ENCODE results near the gene SLC39A7.

Gene SLC39A7

DNA sequence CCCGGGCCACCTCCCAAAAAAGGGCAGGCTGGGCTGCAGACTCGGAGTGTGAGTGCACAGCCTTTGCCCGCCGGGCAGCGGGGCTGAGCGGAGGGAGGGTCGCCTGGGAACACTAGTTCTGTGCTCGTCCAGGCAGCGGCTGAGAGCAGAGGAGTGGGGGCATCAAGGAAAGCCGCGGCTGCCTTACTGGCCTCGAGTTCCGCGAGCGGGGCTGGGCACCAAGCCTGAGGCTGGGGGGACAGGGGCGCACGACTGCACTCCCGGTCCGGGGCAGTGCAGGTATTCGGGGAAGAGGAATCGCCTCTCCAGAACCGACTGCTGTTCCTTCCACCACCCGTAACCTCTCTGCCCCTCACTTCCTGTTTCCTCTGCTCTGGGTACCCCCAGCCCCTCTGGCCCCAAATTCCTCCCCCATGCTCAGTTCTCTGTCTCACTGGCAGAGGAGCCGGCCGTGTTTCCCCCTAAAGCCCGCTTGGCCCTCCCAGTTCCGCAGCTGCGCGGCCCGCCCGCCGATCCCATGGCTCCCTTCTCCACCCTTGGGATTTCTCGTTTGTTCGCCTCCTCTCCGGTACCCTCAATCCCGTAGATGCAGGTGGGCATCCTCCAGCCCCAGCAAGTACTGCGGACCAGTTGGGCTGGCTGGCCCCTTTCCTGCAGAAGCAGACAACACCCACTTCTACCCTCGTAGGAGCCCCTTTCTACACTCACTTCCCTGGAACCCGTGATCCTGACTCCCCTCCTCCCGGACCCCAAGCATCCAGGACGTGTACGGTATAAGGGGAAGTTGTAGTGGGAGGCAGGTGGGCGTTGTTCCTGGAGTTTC is 12.7 kb downstream of the SLC39A7 start:
- TF ChIP-seq CTCF (IDR thresholded peaks at IDR 0.05; ENCODE audit: low read depth, low read length), result no peak
- Histone ChIP-seq H3K4me1 (ENCODE audit: low read length) (peaks cover 19% of the 10 kb centered on the region), H3K9ac (ENCODE audit: low read length) (peak overlapping the region; percentile 53), H3K4me3 (ENCODE audit: low read length) (peak overlapping the region; percentile 75), H4K20me1 (ENCODE audit: insufficient read depth, low read length) (no peaks in the 10 kb centered on the region; the same call in 1 of the 2 replicates), H3K27ac (ENCODE audit: low read length) (no peak overlapping the region), H3K36me3 (replicated peaks; ENCODE audit: low read depth, low read length) (peaks cover 3% of the 10 kb centered on the region), H2AFZ (ENCODE audit: low read depth, low read length) (peak overlapping the region; percentile 58), H3K4me2 (ENCODE audit: low read length) (peak overlapping the region; percentile 86), H3K27me3 (ENCODE audit: low read depth, low read length) (0 out of 2 replicates have a peak, but pooled peaks cover 4% of the 10 kb centered on the region), H3K79me2 (ENCODE audit: low read length) (no peaks in the 10 kb centered on the region), H3K9me3 (ENCODE audit: insufficient read depth, low read length) (no peaks in the 10 kb centered on the region)

DNA sequence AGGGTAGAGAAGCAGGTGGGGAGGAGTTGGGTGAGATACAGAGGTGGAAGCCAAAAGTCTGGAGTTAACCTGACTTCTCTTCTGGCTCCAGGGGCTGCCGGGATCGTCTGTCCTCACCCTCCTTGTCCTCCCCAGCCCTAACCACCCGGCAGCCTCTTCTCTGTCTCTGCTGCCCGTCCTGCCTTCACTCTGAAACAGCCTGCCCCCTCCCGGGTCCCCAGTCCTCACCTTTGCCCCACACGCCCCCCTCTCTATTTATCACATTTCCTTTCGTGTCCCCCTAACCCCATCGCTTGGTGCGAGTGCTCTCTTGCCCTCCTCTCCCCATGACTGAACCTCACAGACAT is 13.3 kb downstream of the SLC39A7 start:
- Histone ChIP-seq H3K4me2 (ENCODE audit: low read length) (peak overlapping the region; percentile 86), H3K9me3 (ENCODE audit: insufficient read depth, low read length) (no peaks in the 10 kb centered on the region), H2AFZ (ENCODE audit: low read depth, low read length) (no peak overlapping the region), H3K27me3 (ENCODE audit: low read depth, low read length) (0 out of 2 replicates have a peak, but pooled peaks cover 4% of the 10 kb centered on the region), H3K4me1 (ENCODE audit: low read length) (peaks cover 17% of the 10 kb centered on the region), H3K9ac (ENCODE audit: low read length) (no peak overlapping the region), H3K36me3 (replicated peaks; ENCODE audit: low read depth, low read length) (peaks cover 3% of the 10 kb centered on the region), H3K4me3 (ENCODE audit: low read length) (peak overlapping the region; percentile 75), H3K27ac (ENCODE audit: low read length) (no peak overlapping the region), H4K20me1 (ENCODE audit: insufficient read depth, low read length) (no peaks in the 10 kb centered on the region; the same call in 1 of the 2 replicates), H3K79me2 (ENCODE audit: low read length) (no peaks in the 10 kb centered on the region)
- TF ChIP-seq EZH2phosphoT487 (IDR thresholded peaks at IDR 0.05; ENCODE audit: low read depth), result no peak
- no peak for TF ChIP-seq CTCF (IDR thresholded peaks at IDR 0.05; ENCODE audit: low read depth, low read length)

DNA sequence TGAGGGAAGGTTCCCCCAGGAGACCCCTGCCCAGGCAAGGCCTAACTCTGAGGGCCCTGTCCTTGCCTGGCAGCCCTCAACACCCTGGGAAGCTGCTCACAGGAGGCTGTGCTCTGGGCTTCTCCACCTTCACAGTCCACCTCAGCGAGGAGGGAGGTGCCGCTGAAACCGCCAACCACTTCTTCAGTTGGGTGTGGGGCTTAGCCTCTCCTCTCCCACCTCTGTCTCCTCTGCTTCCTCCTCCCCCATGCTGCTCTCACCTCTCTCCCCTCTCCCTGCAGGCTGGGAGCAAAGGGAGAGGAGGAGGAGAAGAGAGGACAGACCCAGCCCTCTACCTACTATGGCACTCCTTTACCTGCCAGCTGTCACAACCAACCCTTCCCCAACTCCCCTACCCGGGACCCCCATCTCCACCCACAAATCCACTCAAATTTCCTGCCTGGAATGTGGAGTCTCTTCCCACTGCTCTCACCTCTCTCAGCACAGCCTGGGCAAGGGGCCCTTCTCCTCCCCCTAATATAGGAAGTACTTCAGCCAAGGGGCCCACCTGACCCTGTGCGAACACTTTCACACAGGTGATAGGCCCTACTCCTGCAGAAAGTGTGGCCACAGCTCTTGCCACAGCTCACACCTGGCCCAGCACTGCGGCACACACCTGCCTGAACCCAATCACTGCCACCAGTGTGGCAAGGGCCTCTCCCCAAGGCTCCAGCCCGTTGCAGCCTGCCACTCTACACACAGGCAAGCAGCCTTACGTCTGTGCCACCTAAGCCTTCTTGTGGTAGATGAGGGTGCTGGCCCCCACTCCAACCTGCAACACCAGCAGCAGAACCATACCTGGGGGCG is 14.8 kb downstream of the SLC39A7 start:
- H2AFZ ChIP-seq (ENCODE audit: low read depth, low read length), result no peak overlapping the region
- no peaks in the 10 kb centered on the region for H3K9me3 ChIP-seq (ENCODE audit: insufficient read depth, low read length)
- no peak overlapping the region for H3K4me2 ChIP-seq (ENCODE audit: low read length)
- peaks cover 13% of the 10 kb centered on the region for H3K4me1 ChIP-seq (ENCODE audit: low read length)
- H3K27ac ChIP-seq (ENCODE audit: low read length), result no peak overlapping the region
- no peak overlapping the region for H3K9ac ChIP-seq (ENCODE audit: low read length)
- H4K20me1 ChIP-seq (ENCODE audit: insufficient read depth, low read length), result no peaks in the 10 kb centered on the region
- TF ChIP-seq EZH2phosphoT487 (IDR thresholded peaks at IDR 0.05; ENCODE audit: low read depth), result no peak
- TF ChIP-seq CTCF (IDR thresholded peaks at IDR 0.05; ENCODE audit: low read depth, low read length), result no peak
- 0 out of 2 replicates have a peak, but pooled peaks cover 4% of the 10 kb centered on the region for H3K27me3 ChIP-seq (ENCODE audit: low read depth, low read length)
- no peak overlapping the region for H3K4me3 ChIP-seq (ENCODE audit: low read length)
- H3K79me2 ChIP-seq (ENCODE audit: low read length), result no peaks in the 10 kb centered on the region
- H3K36me3 ChIP-seq (replicated peaks; ENCODE audit: low read depth, low read length), result no peaks in the 10 kb centered on the region

DNA sequence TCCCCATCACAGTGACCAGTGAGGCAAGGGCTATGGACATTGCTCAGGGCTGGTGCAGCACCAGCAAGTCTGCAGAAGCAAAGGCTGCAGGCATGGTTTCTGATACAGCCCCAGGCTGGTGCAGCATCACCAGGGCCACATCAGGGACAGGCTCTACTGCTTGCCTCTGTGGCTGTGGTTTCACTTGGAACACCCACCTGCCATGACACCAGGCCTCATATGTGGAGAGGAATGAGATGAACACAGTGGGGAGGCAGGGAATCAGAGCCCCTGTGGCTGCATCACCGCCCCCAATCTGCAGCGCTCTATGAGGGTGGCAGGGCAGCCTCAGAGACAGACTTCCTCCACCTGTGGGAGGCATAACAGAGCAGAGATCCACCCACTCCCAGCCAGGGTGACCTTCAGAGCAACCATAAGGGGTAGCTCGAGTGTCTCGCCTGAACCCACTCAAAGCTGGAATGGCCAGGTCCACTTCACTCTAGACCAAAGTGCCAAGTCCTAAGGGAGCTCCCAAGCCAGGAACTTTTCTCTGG is 15.5 kb downstream of the SLC39A7 start:
- H2AFZ ChIP-seq (ENCODE audit: low read depth, low read length), result no peak overlapping the region
- no peak overlapping the region for H3K4me3 ChIP-seq (ENCODE audit: low read length)
- H3K79me2 ChIP-seq (ENCODE audit: low read length), result no peaks in the 10 kb centered on the region
- H3K4me1 ChIP-seq (ENCODE audit: low read length), result peaks cover 13% of the 10 kb centered on the region
- H3K27me3 ChIP-seq (ENCODE audit: low read depth, low read length), result peaks cover 4% of the 10 kb centered on the region; the same call in 1 of the 2 replicates
- no peaks in the 10 kb centered on the region for H3K36me3 ChIP-seq (replicated peaks; ENCODE audit: low read depth, low read length)
- TF ChIP-seq EZH2phosphoT487 (IDR thresholded peaks at IDR 0.05; ENCODE audit: low read depth) (no peak), CTCF (IDR thresholded peaks at IDR 0.05; ENCODE audit: low read depth, low read length) (no peak)
- no peak overlapping the region for H3K27ac ChIP-seq (ENCODE audit: low read length)
- no peaks in the 10 kb centered on the region for H3K9me3 ChIP-seq (ENCODE audit: insufficient read depth, low read length)
- no peaks in the 10 kb centered on the region for H4K20me1 ChIP-seq (ENCODE audit: insufficient read depth, low read length)
- H3K4me2 ChIP-seq (ENCODE audit: low read length), result no peak overlapping the region
- no peak overlapping the region for H3K9ac ChIP-seq (ENCODE audit: low read length)
